Mucosa of descending colon (tissue), 3 donors: Measurements from ENCODE around the gene ANKRD28. TPM values are rescaled to one million over a fixed set of nuclear protein-coding genes. Genes with fewer than 3 reads are reported as not detected.
"Not testable (repeated sequence)": the region's sequence is repeated elsewhere in the genome, so short reads cannot be mapped to it uniquely, and the experiment has no call there.

ENCODE experiments used
- ATAC-seq: fragments of 200-7000 bp; cut with Tn5 transposase; one replicate; pipeline ENCODE4 v1.9.1; 2020; ENCODE audit warnings: mild to moderate bottlenecking, moderate library complexity
- DNase-seq, 3 donors: peaks; one replicate each; pipeline ENCODE4 v3.0.0-alpha.2; 2020
- H3K36me3 ChIP-seq: fragments of 200-600 bp; one replicate; pipeline ENCODE4 v1.8.0; 2021; ENCODE audit warnings: low read depth, mild to moderate bottlenecking
- H3K4me1 ChIP-seq: fragments of 200-600 bp; one replicate; pipeline ENCODE4 v1.8.0; 2021; ENCODE audit warnings: low read depth, mild to moderate bottlenecking
- H3K4me3 ChIP-seq: fragments of 200-600 bp; one replicate; pipeline ENCODE4 v1.8.0; 2021; ENCODE audit warnings: mild to moderate bottlenecking
- H3K9me3 ChIP-seq: fragments of 200-600 bp; one replicate; pipeline ENCODE4 v1.8.0; 2021; ENCODE audit warnings: mild to moderate bottlenecking
- CTCF ChIP-seq: fragments of 200-600 bp; IDR thresholded peaks from one replicate; pipeline ENCODE4 v1.8.0; 2022; ENCODE audit warnings: antibody characterized with exemption, mild to moderate bottlenecking
- intact Hi-C, 2 donors: fragments of 100-400 bp; cut with DNase I in 1 of 2; cut with micrococcal nuclease in 1 of 2; formaldehyde crosslinking; loops; one replicate each; pipeline versions ENCODE4 v1.11.0 to v1.11.1; 2022; cut with DNase I, micrococcal nuclease
- long read RNA-seq, 2 donors: library from polyadenylated mRNA; unstranded; transcript quantifications; one replicate each; pipeline ENCODE4 v2.0.0, GENCODE V29; 2019 to 2021
- total RNA-seq, 3 donors: library from RNA; stranded (reverse); fragmentation: NEBNext Ultra II Directional in 2 of 3; extraction: Animal tissue kit (Norgen Biotek cat#: 25700) in 2 of 3; gene quantifications; one replicate each; pipeline versions ENCODE4 v1.2.1 to v1.2.4, GENCODE V29; 2021 to 2023
- donor health status: DM: no; HTN: no; CAD: no; lungs with moderate emphysema.
- donor health status: DM: no; HTN: no; CAD: no.
- donor health status: DM: no; HTN: yes; CAD: no.

ANKRD28 gene
- total RNA-seq: 10 to 100 TPM; 50.5 to 57.3 (median 55.3) TPM
- long read RNA-seq, donor 1, full-length matches to known transcripts: 7 of 21 reads
- long read RNA-seq, donor 1, partial matches to known transcripts: 3 of 21 reads
- long read RNA-seq, donor 1, other reads (novel, unspliced or antisense): 11 of 21 reads
- long read RNA-seq, donor 2, partial matches to known transcripts: 0 of 1 reads
- long read RNA-seq, donor 2, other reads (novel, unspliced or antisense): 1 of 1 reads

- peaks cover 19% of the 10 kb centered on the region for H3K4me1 ChIP-seq
Observed at GRCh38 chr3:15797642-15798303, at the start of gene ANKRD28. ANKRD28 (minus strand) TSS chr3:15797979; CDS start chr3:15796521, 1,458 bp downstream.

GRCh38 chr3:15847239-15847638 lies 49.5 kb upstream of the ANKRD28 start:
- DNase-seq (no peak), ATAC-seq (no peak)
- Histone ChIP-seq H3K4me1 (no peaks in the 10 kb centered on the region), H3K4me3 (no peak overlapping the region), H3K9me3 (peaks cover 7% of the 10 kb centered on the region), H3K36me3 (no peaks in the 10 kb centered on the region)
- TF ChIP-seq CTCF: no peak
- intact Hi-C loops: no loop called here

More at GRCh38 chr3:15797642-15798303, at the start of gene ANKRD28:
- DNase-seq (peak in 1 of 3 donors; percentile 21), ATAC-seq (peak; percentile 81)
- no peaks in the 10 kb centered on the region for H3K9me3 ChIP-seq
- intact Hi-C loops: no loop called here
- TF ChIP-seq CTCF: no peak
- H3K4me3 ChIP-seq: no peak within 1 kb of the TSS
- no peaks in the 10 kb centered on the region for H3K36me3 ChIP-seq

- TF ChIP-seq CTCF: no peak
- Histone ChIP-seq H3K4me1 (no peaks in the 10 kb centered on the region), H3K36me3 (no peaks in the 10 kb centered on the region), H3K4me3 (no peak overlapping the region), H3K9me3 (peaks cover 1% of the 10 kb centered on the region)
- DNase-seq (no peak), ATAC-seq (no peak)
- intact Hi-C loops: no loop called here
Observed at GRCh38 chr3:15846606-15847005, 48.8 kb upstream of the ANKRD28 start.

GRCh38 chr3:15845475-15845874 lies 47.7 kb upstream of the ANKRD28 start:
- ATAC-seq: no peak
- Histone ChIP-seq H3K4me1 (no peaks in the 10 kb centered on the region), H3K36me3 (no peaks in the 10 kb centered on the region), H3K9me3 (peaks cover 11% of the 10 kb centered on the region), H3K4me3 (no peak overlapping the region)
- intact Hi-C loops: no loop called here
- no peak for DNase-seq
- no peak for TF ChIP-seq CTCF

GRCh38 chr3:15844889-15845288 lies 47.1 kb upstream of the ANKRD28 start:
- Histone ChIP-seq H3K4me1 (no peaks in the 10 kb centered on the region), H3K9me3 (peaks cover 12% of the 10 kb centered on the region), H3K36me3 (no peaks in the 10 kb centered on the region), H3K4me3 (no peak overlapping the region)
- no peak for DNase-seq
- intact Hi-C loops: no loop called here
- no peak for TF ChIP-seq CTCF
- no peak for ATAC-seq

- H3K36me3 ChIP-seq, H3K4me1 ChIP-seq, ATAC-seq, intact Hi-C loops, DNase-seq, H3K4me3 ChIP-seq: not testable (repeated sequence)
- peaks cover 12% of the 10 kb centered on the region for H3K9me3 ChIP-seq
Observed at GRCh38 chr3:15841091-15841973, 43.6 kb upstream of the ANKRD28 start.
